Keratinocyte (primary cell): ENCODE results near the gene SLBP. TPM values are rescaled to one million over a fixed set of nuclear protein-coding genes. Genes with fewer than 3 reads are reported as not detected.
A peak's percentile ranks its signal among the peaks of the same experiment; 100 is the strongest.

Experiments
- DNase-seq: peaks from one replicate; pipeline ENCODE4 v3.0.0-alpha.2; 2011; ENCODE audit warnings: low read depth, missing footprints, low spot score
- FAIRE-seq: peaks from 2 replicates; lab custom pipeline; 2011; peaks lifted over from hg19 to GRCh38; lab: Jason Lieb, UNC
- H2AFZ ChIP-seq: 2 replicates; pipeline ENCODE4 v1.6.0; 2012; ENCODE audit warnings: low read length, control low read depth, inconsistent platforms; ENCODE audit not compliant: control insufficient read depth
- H3K27ac ChIP-seq: 2 replicates; pipeline ENCODE4 v1.5.1; 2011; ENCODE audit warnings: low read length; ENCODE audit not compliant: control insufficient read depth, insufficient read depth
- H3K27me3 ChIP-seq: 3 replicates; pipeline ENCODE4 v1.6.0; 2011; ENCODE audit warnings: low read length; ENCODE audit not compliant: control insufficient read depth, insufficient read depth; ENCODE audit errors: extremely low read depth
- H3K36me3 ChIP-seq, 2 experiments: 2 replicates in 1 of 2; 3 replicates in 1 of 2; pipeline ENCODE4 v1.5.1; 2011; ENCODE audit warnings: low read length in 2 of 2, mild to moderate bottlenecking in 1 of 2; ENCODE audit not compliant: control insufficient read depth in 2 of 2, insufficient read depth in 2 of 2; ENCODE audit errors: extremely low read depth in 1 of 2
- H3K4me1 ChIP-seq: 3 replicates; pipeline ENCODE4 v1.5.1; 2011; ENCODE audit warnings: low read length; ENCODE audit not compliant: control insufficient read depth, insufficient read depth; ENCODE audit errors: extremely low read depth
- H3K4me2 ChIP-seq: 3 replicates; pipeline ENCODE4 v1.6.0; 2011; ENCODE audit warnings: low read depth, low read length; ENCODE audit not compliant: control insufficient read depth, insufficient read depth; ENCODE audit errors: extremely low read depth
- H3K4me3 ChIP-seq, 3 experiments: fragments of 200-600 bp in 1 of 3; sonication (generic) in 1 of 3; 2 replicates in 2 of 3; 3 replicates in 1 of 3; pipeline ENCODE4 v1.5.1; 2011 to 2016; ENCODE audit warnings: low read length in 3 of 3, mild to moderate bottlenecking in 3 of 3, control low read depth in 2 of 3, inconsistent platforms in 1 of 3, low read depth in 1 of 3, mixed read lengths in 1 of 3, mixed run types in 1 of 3, moderate library complexity in 1 of 3; ENCODE audit not compliant: control insufficient read depth in 2 of 3, insufficient read depth in 2 of 3; ENCODE audit errors: extremely low read depth in 1 of 3
- H3K79me2 ChIP-seq: 2 replicates; pipeline ENCODE4 v1.6.0; 2012; ENCODE audit warnings: low read length; ENCODE audit not compliant: control insufficient read depth, insufficient read depth
- H3K9ac ChIP-seq: 3 replicates; pipeline ENCODE4 v1.6.0; 2011; ENCODE audit warnings: low read length; ENCODE audit not compliant: control insufficient read depth, insufficient read depth; ENCODE audit errors: extremely low read depth
- H3K9me1 ChIP-seq: 3 replicates; pipeline ENCODE4 v1.6.0; 2011; ENCODE audit warnings: low read length; ENCODE audit not compliant: control insufficient read depth, insufficient read depth; ENCODE audit errors: extremely low read depth
- H3K9me3 ChIP-seq: 2 replicates; pipeline ENCODE4 v1.5.1; 2012; ENCODE audit warnings: low read depth, low read length; ENCODE audit not compliant: control insufficient read depth
- H4K20me1 ChIP-seq: 3 replicates; pipeline ENCODE4 v1.6.0; 2011; ENCODE audit warnings: low read length; ENCODE audit not compliant: control insufficient read depth, insufficient read depth; ENCODE audit errors: extremely low read depth
- EZH2 ChIP-seq: IDR thresholded peaks from one replicate; pipeline ENCODE4 v1.6.1; 2012; ENCODE audit warnings: inconsistent platforms, mild to moderate bottlenecking, low read length, moderate library complexity
- dilution Hi-C: fragments of 300-500 bp; cut with MboI; formaldehyde crosslinking; loops from one replicate; pipeline ENCODE4 v1.7.0; 2020; ENCODE audit warnings: low sequenced_read_pairs; ENCODE audit not compliant: extremely low pct_ligation_motif_present
- polyA plus RNA-seq, 5 experiments: library from polyadenylated mRNA; depleted of rRNA in 3 of 5; stranded (reverse) in 3 of 5; stranded (forward) in 1 of 5; unstranded in 1 of 5; fragments of >200 nt; gene quantifications; 1 replicate in 1 of 5; 2 replicates in 3 of 5; 3 replicates in 1 of 5; pipeline versions ENCODE4 v1.2.1 to v1.2.3, GENCODE V29; 2011 to 2012; ENCODE audit warnings: missing spikeins in 2 of 5, low read depth in 1 of 5, low replicate concordance in 1 of 5
- TF ChIP-seq, protein P1 (sequence below), 3 experiments: IDR thresholded peaks in 1 of 3; conservative IDR thresholded peaks in 1 of 3; optimal IDR thresholded peaks in 1 of 3; 2 replicates in 2 of 3; 3 replicates in 1 of 3; pipeline versions ENCODE3 to v1.5.1; 2011; ENCODE audit warnings: low read length in 3 of 3, mild to moderate bottlenecking in 3 of 3, moderate library complexity in 2 of 3, control low read depth in 1 of 3, inconsistent platforms in 1 of 3; ENCODE audit not compliant: insufficient read depth in 2 of 3; ENCODE audit errors: extremely low read depth in 1 of 3

Gene SLBP
- polyA plus RNA-seq, 1 donor (not counting 4 experiments of a cell fraction or from before 2014, with no cell fraction given) = 90.6 TPM

DNA sequence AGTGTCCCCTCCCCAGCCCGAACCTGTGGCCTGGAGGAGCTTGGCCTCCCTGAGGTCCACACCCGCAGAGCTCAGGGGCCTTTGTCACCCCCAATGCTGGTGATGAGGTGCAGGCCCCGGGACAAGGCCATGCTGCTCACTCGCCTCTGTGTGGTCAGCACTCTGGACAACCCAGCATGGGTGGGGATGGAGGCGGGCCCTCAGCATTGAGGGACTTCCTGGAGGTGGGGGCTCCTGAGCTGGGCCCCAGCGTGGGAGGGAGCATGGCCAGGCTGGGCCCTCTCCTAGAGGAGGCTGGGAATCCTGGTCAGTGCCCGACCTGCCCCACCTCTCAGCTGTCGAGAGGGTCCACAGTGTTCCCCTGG lies 39.8 kb upstream of the SLBP start:
- Histone ChIP-seq H3K4me1 (peaks cover 47% of the 10 kb centered on the region), H3K27me3 (no peaks in the 10 kb centered on the region), H3K9me1 (no peaks in the 10 kb centered on the region), H3K36me3 (no peaks in the 10 kb centered on the region), H3K79me2 (no peaks in the 10 kb centered on the region), H3K9ac (peak overlapping the region; percentile 68), H3K27ac (peak overlapping the region; percentile 70), H3K4me3 (peak overlapping the region in 1 of 3 experiments; percentile 45), H3K9me3 (no peaks in the 10 kb centered on the region), H3K4me2 (peak overlapping the region; percentile 77), H2AFZ (peak overlapping the region; percentile 54), H4K20me1 (no peaks in the 10 kb centered on the region)
- TF ChIP-seq EZH2 = no peak
- TF ChIP-seq, protein P1, sequence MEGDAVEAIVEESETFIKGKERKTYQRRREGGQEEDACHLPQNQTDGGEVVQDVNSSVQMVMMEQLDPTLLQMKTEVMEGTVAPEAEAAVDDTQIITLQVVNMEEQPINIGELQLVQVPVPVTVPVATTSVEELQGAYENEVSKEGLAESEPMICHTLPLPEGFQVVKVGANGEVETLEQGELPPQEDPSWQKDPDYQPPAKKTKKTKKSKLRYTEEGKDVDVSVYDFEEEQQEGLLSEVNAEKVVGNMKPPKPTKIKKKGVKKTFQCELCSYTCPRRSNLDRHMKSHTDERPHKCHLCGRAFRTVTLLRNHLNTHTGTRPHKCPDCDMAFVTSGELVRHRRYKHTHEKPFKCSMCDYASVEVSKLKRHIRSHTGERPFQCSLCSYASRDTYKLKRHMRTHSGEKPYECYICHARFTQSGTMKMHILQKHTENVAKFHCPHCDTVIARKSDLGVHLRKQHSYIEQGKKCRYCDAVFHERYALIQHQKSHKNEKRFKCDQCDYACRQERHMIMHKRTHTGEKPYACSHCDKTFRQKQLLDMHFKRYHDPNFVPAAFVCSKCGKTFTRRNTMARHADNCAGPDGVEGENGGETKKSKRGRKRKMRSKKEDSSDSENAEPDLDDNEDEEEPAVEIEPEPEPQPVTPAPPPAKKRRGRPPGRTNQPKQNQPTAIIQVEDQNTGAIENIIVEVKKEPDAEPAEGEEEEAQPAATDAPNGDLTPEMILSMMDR (optimal IDR thresholded peaks at IDR 0.05 in 1 of 3, IDR thresholded peaks at IDR 0.05 in 1 of 3, conservative IDR thresholded peaks at IDR 0.05 in 1 of 3; ENCODE audit: extremely low read depth in 1 of 3, insufficient read depth in 2 of 3, low read length in 3 of 3) = no peak
- dilution Hi-C loops = no loop called here
- DNase-seq (no peak), FAIRE-seq (no peak)

DNA sequence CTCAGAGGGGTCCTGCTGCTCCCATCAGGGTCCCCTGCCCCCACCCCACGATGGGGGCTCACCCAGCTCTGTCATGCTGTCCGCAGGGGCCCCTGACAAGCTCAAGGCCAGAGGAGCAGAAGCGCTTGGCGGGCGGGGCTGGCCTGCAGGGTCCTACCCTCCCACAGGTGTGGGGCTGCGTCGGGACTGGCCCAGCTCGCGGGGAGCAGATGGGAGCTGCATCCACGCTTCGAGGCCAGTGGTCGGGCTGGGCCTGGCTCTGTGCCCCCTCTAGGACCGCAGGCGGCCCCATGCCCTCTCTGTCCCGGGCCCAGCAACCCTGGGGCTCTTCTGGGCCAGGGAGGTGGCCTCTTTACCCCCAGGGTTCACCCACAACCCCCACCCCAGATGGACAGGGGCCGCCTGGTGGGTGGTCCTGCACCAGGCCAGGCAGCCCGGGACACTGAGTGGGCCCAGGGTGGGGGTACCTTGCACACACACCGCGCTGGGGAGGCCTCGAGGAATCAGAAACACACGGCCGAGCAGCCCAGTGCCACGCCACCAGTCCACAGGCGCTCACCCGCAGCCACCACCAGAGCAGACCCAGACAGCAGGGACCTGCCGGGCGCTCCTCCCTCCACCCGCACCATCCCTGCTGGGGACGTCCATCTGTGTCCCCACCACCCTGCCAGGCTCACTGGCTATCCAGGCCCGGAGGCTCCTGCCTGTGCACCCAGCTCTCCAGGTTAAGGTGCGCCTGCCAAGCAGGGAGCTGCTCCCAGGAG lies 39.2 kb upstream of the SLBP start:
- H3K79me2 ChIP-seq = no peaks in the 10 kb centered on the region
- no peaks in the 10 kb centered on the region for H3K9me3 ChIP-seq
- H3K9ac ChIP-seq = peak overlapping the region; percentile 68
- DNase-seq = no peak
- peak overlapping the region; percentile 43 for H2AFZ ChIP-seq
- H4K20me1 ChIP-seq = no peaks in the 10 kb centered on the region
- no peaks in the 10 kb centered on the region for H3K27me3 ChIP-seq
- no peaks in the 10 kb centered on the region for H3K9me1 ChIP-seq
- H3K4me1 ChIP-seq = peaks cover 47% of the 10 kb centered on the region
- no peaks in the 10 kb centered on the region for H3K36me3 ChIP-seq
- FAIRE-seq = no peak
- peak overlapping the region; percentile 77 for H3K4me2 ChIP-seq
- TF ChIP-seq, protein P1 (optimal IDR thresholded peaks at IDR 0.05 in 1 of 3, IDR thresholded peaks at IDR 0.05 in 1 of 3, conservative IDR thresholded peaks at IDR 0.05 in 1 of 3; ENCODE audit: extremely low read depth in 1 of 3, insufficient read depth in 2 of 3, low read length in 3 of 3) = no peak
- no peak for TF ChIP-seq EZH2
- H3K27ac ChIP-seq = peak overlapping the region; percentile 70
- dilution Hi-C loops = no loop called here
- no peak overlapping the region for H3K4me3 ChIP-seq
